ENCODE measurements around the gene POM121.
"Not testable (repeated sequence)": the region's sequence is repeated elsewhere in the genome, so short reads cannot be mapped to it uniquely, and the experiment has no call there.

GRCh38 chr7:72942022-72942705 lies 17.3 kb downstream of the POM121 start:
- TF ChIP-seq, protein P1, sequence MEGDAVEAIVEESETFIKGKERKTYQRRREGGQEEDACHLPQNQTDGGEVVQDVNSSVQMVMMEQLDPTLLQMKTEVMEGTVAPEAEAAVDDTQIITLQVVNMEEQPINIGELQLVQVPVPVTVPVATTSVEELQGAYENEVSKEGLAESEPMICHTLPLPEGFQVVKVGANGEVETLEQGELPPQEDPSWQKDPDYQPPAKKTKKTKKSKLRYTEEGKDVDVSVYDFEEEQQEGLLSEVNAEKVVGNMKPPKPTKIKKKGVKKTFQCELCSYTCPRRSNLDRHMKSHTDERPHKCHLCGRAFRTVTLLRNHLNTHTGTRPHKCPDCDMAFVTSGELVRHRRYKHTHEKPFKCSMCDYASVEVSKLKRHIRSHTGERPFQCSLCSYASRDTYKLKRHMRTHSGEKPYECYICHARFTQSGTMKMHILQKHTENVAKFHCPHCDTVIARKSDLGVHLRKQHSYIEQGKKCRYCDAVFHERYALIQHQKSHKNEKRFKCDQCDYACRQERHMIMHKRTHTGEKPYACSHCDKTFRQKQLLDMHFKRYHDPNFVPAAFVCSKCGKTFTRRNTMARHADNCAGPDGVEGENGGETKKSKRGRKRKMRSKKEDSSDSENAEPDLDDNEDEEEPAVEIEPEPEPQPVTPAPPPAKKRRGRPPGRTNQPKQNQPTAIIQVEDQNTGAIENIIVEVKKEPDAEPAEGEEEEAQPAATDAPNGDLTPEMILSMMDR (IDR thresholded peaks at IDR 0.05), result not testable (repeated sequence)
- not testable (repeated sequence) for TF ChIP-seq POLR2A (IDR thresholded peaks at IDR 0.05)

Measured in adrenal gland (tissue), 5 donors.